Activated T-cell treated with anti-CD3 and anti-CD28 coated beads, Interleukin-2, amount 50 U/mL, for 4 hours (primary cell): ENCODE data around the gene MPHOSPH8. TPM values are rescaled to one million over a fixed set of nuclear protein-coding genes. Genes with fewer than 3 reads are reported as not detected.

Source experiments
- ATAC-seq, 2 donors: fragments of 200-7000 bp; cut with Tn5 transposase; one replicate each; pipeline ENCODE4 v1.10.0; 2021
- DNase-seq: peaks from one replicate; pipeline ENCODE4 v3.0.0-alpha.2; 2020
- H3K27me3 Mint-ChIP-seq: one replicate; pipeline ENCODE4 v1.8.0; 2021; ENCODE audit warnings: low read depth, mixed read lengths
- H3K36me3 Mint-ChIP-seq: one replicate; pipeline ENCODE4 v1.8.0; 2022; ENCODE audit warnings: mixed read lengths; ENCODE audit not compliant: insufficient read depth
- H3K4me1 Mint-ChIP-seq: one replicate; pipeline ENCODE4 v1.8.0; 2021; ENCODE audit warnings: low read depth, mixed read lengths
- H3K4me3 Mint-ChIP-seq: one replicate; pipeline ENCODE4 v1.8.0; 2021; ENCODE audit warnings: mild to moderate bottlenecking, moderate library complexity, mixed read lengths
- H3K9me3 Mint-ChIP-seq: one replicate; pipeline ENCODE4 v1.8.0; 2021; ENCODE audit warnings: mixed read lengths
- total RNA-seq, 3 donors: library from RNA; stranded (reverse); gene quantifications; one replicate each; pipeline ENCODE4 v1.2.1, GENCODE V29; 2021

The MPHOSPH8 gene
- 10 to 100 TPM; 26.6 to 30.3 (median 29.9) TPM for total RNA-seq

- Mint-ChIP-seq H3K27me3 (no peaks in the 10 kb centered on the region), H3K4me1 (peaks cover 30% of the 10 kb centered on the region), H3K36me3 (peaks cover 3% of the 10 kb centered on the region), H3K4me3 (peak within 1 kb of the TSS; percentile 100), H3K9me3 (peaks cover 4% of the 10 kb centered on the region)
- ATAC-seq (peak; percentile 98 to 99), DNase-seq (peak; percentile 92)
Observed at GRCh38 chr13:19633479-19634255, at the start of gene MPHOSPH8. Gene MPHOSPH8 (plus strand): TSS chr13:19633659. CDS start chr13:19633749, 90 bp downstream.

- H3K9me3 Mint-ChIP-seq, result peaks cover 9% of the 10 kb centered on the region
- peaks cover 22% of the 10 kb centered on the region for H3K4me1 Mint-ChIP-seq
- no peaks in the 10 kb centered on the region for H3K36me3 Mint-ChIP-seq
- peak overlapping the region; percentile 77 for H3K4me3 Mint-ChIP-seq
- DNase-seq (peak; percentile 67), ATAC-seq (peak; percentile 93 to 95)
- peaks cover 4% of the 10 kb centered on the region for H3K27me3 Mint-ChIP-seq
Observed at GRCh38 chr13:19586904-19587634, 46.4 kb upstream of the MPHOSPH8 start.

- Mint-ChIP-seq H3K9me3 (peaks cover 6% of the 10 kb centered on the region), H3K4me1 (peaks cover 22% of the 10 kb centered on the region), H3K27me3 (peaks cover 2% of the 10 kb centered on the region), H3K36me3 (no peaks in the 10 kb centered on the region), H3K4me3 (peak overlapping the region; percentile 77)
- peak; percentile 42 to 47 for ATAC-seq
- DNase-seq, result no peak
Observed at GRCh38 chr13:19587635-19588300, 45.7 kb upstream of the MPHOSPH8 start.

GRCh38 chr13:19589312-19589711, 44.1 kb upstream of the MPHOSPH8 start:
- H3K4me3 Mint-ChIP-seq, result no peak overlapping the region
- H3K9me3 Mint-ChIP-seq, result no peaks in the 10 kb centered on the region
- no peaks in the 10 kb centered on the region for H3K27me3 Mint-ChIP-seq
- H3K36me3 Mint-ChIP-seq, result no peaks in the 10 kb centered on the region
- ATAC-seq, result no peak
- DNase-seq, result no peak
- peaks cover 22% of the 10 kb centered on the region for H3K4me1 Mint-ChIP-seq

GRCh38 chr13:19590423-19590822, 43.0 kb upstream of the MPHOSPH8 start:
- Mint-ChIP-seq H3K4me3 (no peak overlapping the region), H3K27me3 (no peaks in the 10 kb centered on the region), H3K36me3 (no peaks in the 10 kb centered on the region), H3K4me1 (peaks cover 22% of the 10 kb centered on the region), H3K9me3 (no peaks in the 10 kb centered on the region)
- ATAC-seq (no peak), DNase-seq (no peak)

GRCh38 chr13:19591864-19592263, 41.6 kb upstream of the MPHOSPH8 start:
- H3K27me3 Mint-ChIP-seq, result peaks cover 4% of the 10 kb centered on the region
- no peak overlapping the region for H3K4me3 Mint-ChIP-seq
- DNase-seq, result no peak
- peaks cover 13% of the 10 kb centered on the region for H3K4me1 Mint-ChIP-seq
- no peaks in the 10 kb centered on the region for H3K36me3 Mint-ChIP-seq
- no peak for ATAC-seq
- H3K9me3 Mint-ChIP-seq, result no peaks in the 10 kb centered on the region

GRCh38 chr13:19592657-19593180, 40.7 kb upstream of the MPHOSPH8 start:
- Mint-ChIP-seq H3K4me3 (no peak overlapping the region), H3K4me1 (peaks cover 5% of the 10 kb centered on the region), H3K9me3 (no peaks in the 10 kb centered on the region), H3K36me3 (no peaks in the 10 kb centered on the region), H3K27me3 (peaks cover 9% of the 10 kb centered on the region)
- no peak for ATAC-seq
- no peak for DNase-seq

GRCh38 chr13:19596086-19596485, 37.4 kb upstream of the MPHOSPH8 start:
- DNase-seq (no peak), ATAC-seq (no peak)
- Mint-ChIP-seq H3K27me3 (peaks cover 34% of the 10 kb centered on the region), H3K4me3 (no peak overlapping the region), H3K36me3 (no peaks in the 10 kb centered on the region), H3K4me1 (no peaks in the 10 kb centered on the region), H3K9me3 (no peaks in the 10 kb centered on the region)

- DNase-seq, result no peak
- Mint-ChIP-seq H3K4me1 (no peaks in the 10 kb centered on the region), H3K9me3 (no peaks in the 10 kb centered on the region), H3K36me3 (no peaks in the 10 kb centered on the region), H3K27me3 (peaks cover 39% of the 10 kb centered on the region), H3K4me3 (no peak overlapping the region)
- no peak for ATAC-seq
Observed at GRCh38 chr13:19596960-19597361, 36.5 kb upstream of the MPHOSPH8 start.

GRCh38 chr13:19597523-19597922, 35.9 kb upstream of the MPHOSPH8 start:
- Mint-ChIP-seq H3K27me3 (peaks cover 42% of the 10 kb centered on the region), H3K9me3 (no peaks in the 10 kb centered on the region), H3K36me3 (no peaks in the 10 kb centered on the region), H3K4me3 (no peak overlapping the region), H3K4me1 (no peaks in the 10 kb centered on the region)
- DNase-seq, result no peak
- ATAC-seq, result no peak

GRCh38 chr13:19601749-19602725, 31.4 kb upstream of the MPHOSPH8 start:
- Mint-ChIP-seq H3K36me3 (no peaks in the 10 kb centered on the region), H3K4me1 (no peaks in the 10 kb centered on the region), H3K27me3 (peaks cover 70% of the 10 kb centered on the region), H3K4me3 (peak overlapping the region; percentile 56), H3K9me3 (peaks cover 6% of the 10 kb centered on the region)
- DNase-seq, result peak; percentile 18
- peak; percentile 92 to 93 for ATAC-seq

GRCh38 chr13:19604306-19604705, 29.2 kb upstream of the MPHOSPH8 start:
- ATAC-seq (no peak), DNase-seq (no peak)
- Mint-ChIP-seq H3K4me1 (no peaks in the 10 kb centered on the region), H3K9me3 (peaks cover 6% of the 10 kb centered on the region), H3K27me3 (peaks cover 55% of the 10 kb centered on the region), H3K36me3 (no peaks in the 10 kb centered on the region), H3K4me3 (no peak overlapping the region)

GRCh38 chr13:19605161-19605955, 28.1 kb upstream of the MPHOSPH8 start:
- no peak for ATAC-seq
- no peak overlapping the region for H3K4me3 Mint-ChIP-seq
- peaks cover 6% of the 10 kb centered on the region for H3K9me3 Mint-ChIP-seq
- no peak for DNase-seq
- peaks cover 46% of the 10 kb centered on the region for H3K27me3 Mint-ChIP-seq
- H3K36me3 Mint-ChIP-seq, result no peaks in the 10 kb centered on the region
- H3K4me1 Mint-ChIP-seq, result no peaks in the 10 kb centered on the region
